A549 (cell line): ENCODE results near the gene THRA.
A peak's percentile ranks its signal among the peaks of the same experiment; 100 is the strongest.

Experiments used
- BHLHE40 ChIP-seq: IDR thresholded peaks from 2 replicates; pipeline ENCODE4 v1.6.1; 2012; ENCODE audit warnings: low read depth, low read length, inconsistent platforms
- ESRRA ChIP-seq: fragments of 150-350 bp; IDR thresholded peaks from 2 replicates; pipeline ENCODE4 v1.6.1; 2014; ENCODE audit warnings: mild to moderate bottlenecking, low read length, borderline replicate concordance
- JUNB ChIP-seq: fragments of >200 bp; sonication (Bioruptor Twin); formaldehyde crosslinking; IDR thresholded peaks from 2 replicates; pipeline ENCODE4 v1.6.1; 2016
- KDM1A ChIP-seq: fragments of 200-600 bp; sonication (generic); IDR thresholded peaks from 2 replicates; pipeline ENCODE4 v1.6.1; 2016; ENCODE audit warnings: low read depth, mild to moderate bottlenecking
- POLR2A ChIP-seq: IDR thresholded peaks from 2 replicates; pipeline ENCODE4 v1.6.1; 2012; ENCODE audit warnings: mild to moderate bottlenecking, low read length
- RFX5 ChIP-seq: fragments of 450-650 bp; IDR thresholded peaks from 2 replicates; pipeline ENCODE4 v1.7.1; 2014; ENCODE audit warnings: antibody characterized with exemption, mild to moderate bottlenecking, moderate library complexity
- TF ChIP-seq, protein P1 (sequence below): fragments of >200 bp; sonication (Bioruptor Twin); formaldehyde crosslinking; IDR thresholded peaks from 3 replicates; pipeline ENCODE4 v1.5.1; 2016
- TF ChIP-seq, protein P2 (sequence below): fragments of 450-650 bp; IDR thresholded peaks from 2 replicates; pipeline ENCODE4 v1.6.1; 2014; ENCODE audit warnings: antibody characterized with exemption

DNA sequence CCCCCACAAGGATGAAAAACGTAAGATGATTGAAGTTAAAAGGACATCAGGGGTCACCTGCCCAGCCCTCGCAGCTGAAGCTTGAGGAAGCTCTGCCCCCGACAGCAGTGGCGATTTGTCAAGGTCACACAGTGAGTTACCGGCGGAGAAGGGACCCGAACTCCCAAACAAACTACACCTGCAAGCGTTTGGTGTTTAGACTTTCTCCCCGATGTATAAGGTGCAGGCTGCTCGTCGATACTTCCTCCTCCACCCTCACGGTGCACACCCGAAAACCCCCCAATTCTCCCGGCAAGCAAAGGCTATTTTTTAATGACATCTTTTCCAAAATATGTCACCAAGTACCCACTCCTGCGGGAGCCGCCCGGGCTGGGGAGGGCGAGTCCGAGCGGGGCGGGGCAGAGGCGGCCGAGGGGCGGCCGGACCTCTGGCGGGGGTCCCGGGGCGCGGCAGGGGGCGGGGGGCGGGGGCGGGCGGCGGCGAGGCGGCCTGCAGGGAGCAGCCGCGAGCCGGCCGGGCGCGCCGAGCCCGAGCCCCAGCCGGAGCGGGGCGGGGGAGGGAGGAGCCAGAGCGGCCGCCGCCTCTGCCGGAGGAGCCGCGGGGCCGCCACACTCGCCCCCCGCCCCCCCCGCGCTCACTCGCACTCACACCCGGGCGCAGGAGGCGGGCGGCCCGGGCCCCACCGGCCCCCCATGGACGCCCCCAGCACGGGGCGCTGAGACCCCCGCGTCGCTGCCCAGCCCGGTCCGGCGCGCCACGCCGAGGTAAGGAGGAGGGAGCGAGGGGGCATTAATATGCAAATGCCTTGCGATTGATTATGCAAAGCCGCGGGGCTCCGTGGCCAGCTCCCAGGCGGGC lies at the start of gene THRA:
- TF ChIP-seq, protein P1, sequence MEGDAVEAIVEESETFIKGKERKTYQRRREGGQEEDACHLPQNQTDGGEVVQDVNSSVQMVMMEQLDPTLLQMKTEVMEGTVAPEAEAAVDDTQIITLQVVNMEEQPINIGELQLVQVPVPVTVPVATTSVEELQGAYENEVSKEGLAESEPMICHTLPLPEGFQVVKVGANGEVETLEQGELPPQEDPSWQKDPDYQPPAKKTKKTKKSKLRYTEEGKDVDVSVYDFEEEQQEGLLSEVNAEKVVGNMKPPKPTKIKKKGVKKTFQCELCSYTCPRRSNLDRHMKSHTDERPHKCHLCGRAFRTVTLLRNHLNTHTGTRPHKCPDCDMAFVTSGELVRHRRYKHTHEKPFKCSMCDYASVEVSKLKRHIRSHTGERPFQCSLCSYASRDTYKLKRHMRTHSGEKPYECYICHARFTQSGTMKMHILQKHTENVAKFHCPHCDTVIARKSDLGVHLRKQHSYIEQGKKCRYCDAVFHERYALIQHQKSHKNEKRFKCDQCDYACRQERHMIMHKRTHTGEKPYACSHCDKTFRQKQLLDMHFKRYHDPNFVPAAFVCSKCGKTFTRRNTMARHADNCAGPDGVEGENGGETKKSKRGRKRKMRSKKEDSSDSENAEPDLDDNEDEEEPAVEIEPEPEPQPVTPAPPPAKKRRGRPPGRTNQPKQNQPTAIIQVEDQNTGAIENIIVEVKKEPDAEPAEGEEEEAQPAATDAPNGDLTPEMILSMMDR: peak; percentile 86
- TF ChIP-seq, protein P2, sequence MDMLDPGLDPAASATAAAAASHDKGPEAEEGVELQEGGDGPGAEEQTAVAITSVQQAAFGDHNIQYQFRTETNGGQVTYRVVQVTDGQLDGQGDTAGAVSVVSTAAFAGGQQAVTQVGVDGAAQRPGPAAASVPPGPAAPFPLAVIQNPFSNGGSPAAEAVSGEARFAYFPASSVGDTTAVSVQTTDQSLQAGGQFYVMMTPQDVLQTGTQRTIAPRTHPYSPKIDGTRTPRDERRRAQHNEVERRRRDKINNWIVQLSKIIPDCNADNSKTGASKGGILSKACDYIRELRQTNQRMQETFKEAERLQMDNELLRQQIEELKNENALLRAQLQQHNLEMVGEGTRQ: no peak
- no peak for TF ChIP-seq JUNB
- TF ChIP-seq KDM1A: no peak
- TF ChIP-seq RFX5: no peak
- TF ChIP-seq POLR2A: no peak
- TF ChIP-seq ESRRA: no peak
- no peak for TF ChIP-seq BHLHE40
